D721Med (cell line): ENCODE data around the gene HUWE1.

Experiments used
- DNase-seq: peaks from one replicate; pipeline ENCODE4 v3.0.0; 2011; ENCODE audit warnings: low spot score; ENCODE audit not compliant: insufficient read length
- FAIRE-seq: peaks from 2 replicates; lab custom pipeline; 2011; peaks lifted over from hg19 to GRCh38; lab: Jason Lieb, UNC
- TF ChIP-seq, protein P1 (sequence below): IDR thresholded peaks from 2 replicates; pipeline ENCODE4 v1.5.1; 2012; ENCODE audit warnings: mild to moderate bottlenecking, control low read depth; ENCODE audit not compliant: insufficient read depth; ENCODE audit errors: missing control alignments

Gene HUWE1

DNA sequence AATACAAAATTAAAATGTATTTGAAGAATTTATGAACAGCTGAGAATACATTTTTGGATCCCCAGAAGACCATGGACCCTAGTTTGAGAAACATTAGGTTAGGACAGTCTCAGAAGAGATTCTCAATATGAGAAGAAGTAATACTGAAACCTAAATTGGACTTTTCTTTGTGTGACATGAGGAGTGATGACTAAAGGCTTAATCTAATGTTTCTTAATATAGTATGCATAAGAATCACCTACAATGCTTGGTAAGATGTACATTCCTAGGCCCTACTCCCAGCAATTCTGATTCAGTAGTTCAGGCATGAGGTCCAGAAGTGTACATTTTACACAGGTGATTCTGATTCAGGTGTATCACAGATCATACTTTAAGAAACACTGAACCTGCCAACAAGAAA, 31.6 kb upstream of the HUWE1 start:
- TF ChIP-seq, protein P1, sequence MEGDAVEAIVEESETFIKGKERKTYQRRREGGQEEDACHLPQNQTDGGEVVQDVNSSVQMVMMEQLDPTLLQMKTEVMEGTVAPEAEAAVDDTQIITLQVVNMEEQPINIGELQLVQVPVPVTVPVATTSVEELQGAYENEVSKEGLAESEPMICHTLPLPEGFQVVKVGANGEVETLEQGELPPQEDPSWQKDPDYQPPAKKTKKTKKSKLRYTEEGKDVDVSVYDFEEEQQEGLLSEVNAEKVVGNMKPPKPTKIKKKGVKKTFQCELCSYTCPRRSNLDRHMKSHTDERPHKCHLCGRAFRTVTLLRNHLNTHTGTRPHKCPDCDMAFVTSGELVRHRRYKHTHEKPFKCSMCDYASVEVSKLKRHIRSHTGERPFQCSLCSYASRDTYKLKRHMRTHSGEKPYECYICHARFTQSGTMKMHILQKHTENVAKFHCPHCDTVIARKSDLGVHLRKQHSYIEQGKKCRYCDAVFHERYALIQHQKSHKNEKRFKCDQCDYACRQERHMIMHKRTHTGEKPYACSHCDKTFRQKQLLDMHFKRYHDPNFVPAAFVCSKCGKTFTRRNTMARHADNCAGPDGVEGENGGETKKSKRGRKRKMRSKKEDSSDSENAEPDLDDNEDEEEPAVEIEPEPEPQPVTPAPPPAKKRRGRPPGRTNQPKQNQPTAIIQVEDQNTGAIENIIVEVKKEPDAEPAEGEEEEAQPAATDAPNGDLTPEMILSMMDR, result no peak
- FAIRE-seq, result no peak

DNA sequence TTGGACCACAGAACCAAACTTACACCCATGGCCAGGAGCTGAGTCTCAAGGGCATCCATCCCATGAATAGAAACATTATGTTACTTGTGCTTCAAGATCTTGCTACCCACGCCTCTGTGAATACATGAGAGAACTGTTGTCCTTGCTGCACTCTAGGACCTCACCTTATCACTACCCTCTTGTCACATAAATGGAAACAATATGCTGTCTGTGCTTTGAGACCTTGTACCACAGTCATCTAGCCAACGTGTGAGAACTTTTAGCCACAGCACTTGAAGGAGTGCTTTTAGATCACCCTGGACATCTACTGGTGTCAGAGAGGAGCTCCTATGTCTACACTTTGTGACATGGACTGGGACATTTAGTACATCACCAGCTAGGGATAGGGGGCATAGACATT, 30.7 kb upstream of the HUWE1 start:
- DNase-seq, result no peak
- TF ChIP-seq, protein P1, result no peak
- no peak for FAIRE-seq

More for the DNA sequence above, 31.6 kb upstream of the HUWE1 start:
- no peak for DNase-seq

DNA sequence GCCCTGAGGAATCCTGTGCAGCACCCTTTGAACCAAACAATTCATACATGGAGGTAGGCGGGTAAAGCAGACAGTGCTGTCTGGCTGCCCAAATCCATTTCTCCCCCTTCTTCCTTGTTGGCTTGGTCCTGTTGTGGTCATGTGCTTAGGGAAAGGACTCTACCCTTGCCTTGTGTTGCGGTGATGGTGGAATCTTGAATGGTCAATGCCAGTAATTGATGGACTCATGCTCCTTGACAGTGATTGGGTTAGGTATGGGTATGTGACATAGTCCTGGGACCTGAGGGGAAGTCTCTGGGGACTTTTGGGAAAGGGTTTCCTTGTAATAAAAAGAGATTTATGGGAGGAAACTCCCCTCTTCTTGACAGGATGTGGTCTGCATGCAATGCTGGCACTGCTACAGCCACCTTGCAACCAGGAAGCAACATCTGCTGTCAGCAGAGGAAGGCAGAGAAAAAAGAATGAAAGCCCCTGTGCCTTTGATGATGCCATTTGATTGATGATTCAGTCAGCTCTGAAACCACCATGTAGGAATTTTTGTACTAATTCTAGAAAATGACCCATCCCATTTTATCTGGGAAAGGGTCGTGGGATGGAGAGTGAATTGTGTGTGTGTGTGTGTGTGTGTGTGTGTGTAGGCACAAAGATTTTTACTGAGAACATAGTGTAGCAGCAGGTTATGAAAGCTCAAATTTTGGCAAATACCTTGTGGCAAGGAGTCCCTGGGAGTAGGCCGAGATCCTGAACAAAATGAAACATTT, 30.0 kb upstream of the HUWE1 start:
- FAIRE-seq (no peak), DNase-seq (no peak)
- TF ChIP-seq, protein P1, result no peak

DNA sequence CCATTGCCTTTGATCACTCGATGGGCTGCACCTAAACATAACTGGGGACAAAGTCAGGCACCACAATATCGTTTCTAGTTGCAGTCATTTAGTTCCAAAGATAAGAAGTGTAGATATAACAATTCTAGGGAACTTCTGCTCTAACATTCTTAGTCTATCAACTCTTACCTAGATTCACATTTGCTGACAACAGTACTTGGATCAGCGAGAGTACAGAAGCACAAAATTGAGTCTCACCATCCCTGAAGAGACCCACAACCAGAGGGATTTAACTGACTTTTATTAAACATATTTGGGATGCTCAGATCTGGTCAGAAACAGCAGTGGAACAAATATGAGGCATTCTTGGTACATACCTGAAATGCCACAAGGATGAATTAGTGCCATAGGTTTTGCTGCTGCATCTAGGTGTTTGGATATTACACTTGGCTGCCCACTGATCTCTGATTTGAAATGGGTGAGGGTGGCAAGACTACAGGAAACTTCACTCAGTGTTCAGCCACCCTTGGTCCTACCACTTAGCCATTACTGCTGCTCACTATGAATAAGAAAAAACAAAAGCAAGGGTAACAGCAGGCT, 28.9 kb upstream of the HUWE1 start:
- TF ChIP-seq, protein P1, result no peak
- no peak for FAIRE-seq
- no peak for DNase-seq

DNA sequence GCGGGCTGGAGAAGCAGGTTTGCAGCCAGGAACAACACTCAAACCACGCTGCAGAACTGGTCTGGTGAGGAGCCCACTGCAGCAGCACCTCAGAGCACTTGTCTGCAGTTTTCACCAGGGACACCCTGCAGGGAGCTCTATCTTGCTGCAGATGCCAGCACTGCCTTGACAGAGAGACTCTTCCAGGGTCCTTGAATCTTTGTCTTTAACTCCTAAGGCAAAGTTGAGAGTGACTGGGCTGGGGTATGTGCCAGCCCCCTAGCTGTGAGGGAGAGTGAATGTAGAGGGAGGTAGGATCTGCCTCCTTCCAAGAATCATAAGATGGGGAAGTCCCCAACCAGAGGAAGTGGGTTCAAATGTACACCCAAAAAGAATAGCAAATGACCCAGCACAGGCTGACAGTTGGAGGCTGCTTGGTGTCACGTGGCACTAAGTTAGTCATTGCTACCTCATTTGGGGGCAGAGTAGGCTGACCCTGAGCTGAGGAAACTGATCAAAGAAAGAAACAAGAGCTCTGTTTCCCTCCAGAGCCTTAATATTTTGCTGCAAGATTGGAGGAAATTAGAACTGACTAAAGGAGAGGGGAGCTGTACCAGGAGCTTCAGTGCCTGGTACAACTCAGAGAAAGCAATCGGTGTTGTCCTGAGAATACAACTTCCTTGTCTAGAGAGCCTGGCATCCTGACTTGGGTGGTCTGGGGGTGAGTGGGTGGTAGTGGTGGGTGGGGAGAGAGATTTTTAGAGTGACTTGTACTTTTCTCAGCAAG, 28.2 kb upstream of the HUWE1 start:
- TF ChIP-seq, protein P1, result no peak
- DNase-seq (no peak), FAIRE-seq (no peak)

DNA sequence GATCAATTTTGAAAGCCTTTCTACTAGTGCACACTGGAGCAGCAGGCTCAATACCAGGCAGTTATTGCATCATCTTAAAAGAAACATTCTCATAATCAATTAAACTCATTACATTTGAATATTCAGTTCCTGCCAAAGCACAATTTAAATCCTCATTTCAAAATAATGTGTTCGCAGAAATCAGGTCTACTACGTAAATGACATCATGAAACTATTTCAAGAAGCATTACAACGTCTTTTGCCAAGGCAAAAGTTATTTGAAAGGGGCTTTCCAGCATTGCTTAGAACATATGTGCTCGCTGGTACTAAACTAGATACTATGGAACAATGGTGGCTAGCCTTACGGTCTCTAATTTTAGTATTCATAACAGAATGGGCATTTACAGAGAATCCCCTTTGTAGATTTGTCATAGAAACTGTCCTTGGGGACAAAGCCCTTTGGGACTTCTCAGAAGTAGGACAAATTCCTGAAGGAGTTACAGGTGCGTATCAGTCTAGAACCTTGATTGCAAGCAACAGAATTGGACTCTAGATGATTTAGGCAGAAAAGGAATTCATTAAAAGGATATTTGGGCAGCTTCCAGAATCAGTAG, 27.6 kb upstream of the HUWE1 start:
- TF ChIP-seq, protein P1, result no peak
- DNase-seq (no peak), FAIRE-seq (no peak)
